Fibroblast of lung (primary cell): ENCODE measurements around the gene CCL17. TPM values are rescaled to one million over a fixed set of nuclear protein-coding genes. Genes with fewer than 3 reads are reported as not detected.
A peak's percentile ranks its signal among the peaks of the same experiment; 100 is the strongest.
"Not testable (repeated sequence)": the region's sequence is repeated elsewhere in the genome, so short reads cannot be mapped to it uniquely, and the experiment has no call there.

Source experiments
- DNase-seq, 2 donors: peaks; one replicate each; pipeline versions ENCODE4 v3.0.0 to v3.0.0-alpha.2; 2010; ENCODE audit warnings: low read depth in 2 of 2
- H2AFZ ChIP-seq: 2 replicates; pipeline ENCODE4 v1.5.1; 2012; ENCODE audit warnings: low read length, control low read depth, inconsistent platforms
- H3K27ac ChIP-seq: 2 replicates; pipeline ENCODE4 v1.5.1; 2011; ENCODE audit warnings: low read length, control low read depth; ENCODE audit not compliant: insufficient read depth
- H3K27me3 ChIP-seq: 2 replicates; pipeline ENCODE4 v1.5.1; 2011; ENCODE audit warnings: mild to moderate bottlenecking, low read length; ENCODE audit not compliant: control insufficient read depth, insufficient read depth
- H3K36me3 ChIP-seq: 2 replicates; pipeline ENCODE4 v1.5.1; 2011; ENCODE audit warnings: low read length; ENCODE audit not compliant: control insufficient read depth, insufficient read depth
- H3K4me1 ChIP-seq: 2 replicates; pipeline ENCODE4 v1.5.1; 2011; ENCODE audit warnings: low read length; ENCODE audit not compliant: control insufficient read depth, insufficient read depth; ENCODE audit errors: extremely low read depth
- H3K4me2 ChIP-seq: 2 replicates; pipeline ENCODE4 v1.5.1; 2011; ENCODE audit warnings: low read length, control low read depth; ENCODE audit not compliant: insufficient read depth; ENCODE audit errors: extremely low read depth
- H3K4me3 ChIP-seq, 4 experiments: fragments of 200-600 bp in 1 of 4; sonication (generic) in 1 of 4; replicated peaks in 1 of 4; 2 replicates each; pipeline ENCODE4 v1.5.1; 2011 to 2016; ENCODE audit warnings: low read length in 4 of 4, low read depth in 3 of 4, mild to moderate bottlenecking in 3 of 4, control low read depth in 2 of 4, inconsistent platforms in 1 of 4, mixed read lengths in 1 of 4; ENCODE audit not compliant: insufficient read depth in 1 of 4; ENCODE audit errors: control extremely low read depth in 1 of 4
- H3K79me2 ChIP-seq: 2 replicates; pipeline ENCODE4 v1.5.1; 2012; ENCODE audit warnings: mild to moderate bottlenecking, low read length, inconsistent platforms; ENCODE audit not compliant: control insufficient read depth, insufficient read depth
- H3K9ac ChIP-seq: 2 replicates; pipeline ENCODE4 v1.5.1; 2011; ENCODE audit warnings: mild to moderate bottlenecking, low read length, control low read depth; ENCODE audit not compliant: insufficient read depth
- H3K9me3 ChIP-seq: 2 replicates; pipeline ENCODE4 v1.5.1; 2012; ENCODE audit warnings: low read depth, low read length; ENCODE audit not compliant: control insufficient read depth, insufficient read depth
- H4K20me1 ChIP-seq: 2 replicates; pipeline ENCODE4 v1.5.1; 2011; ENCODE audit warnings: low read length; ENCODE audit not compliant: control insufficient read depth, insufficient read depth; ENCODE audit errors: extremely low read depth
- CTCF ChIP-seq, 2 donors: IDR thresholded peaks in 1 of 2; conservative IDR thresholded peaks in 1 of 2; 1 replicate in 1 of 2; 2 replicates in 1 of 2; pipeline ENCODE4 v1.5.1; 2011 to 2012; ENCODE audit warnings: low read length in 2 of 2, control low read depth in 1 of 2, inconsistent platforms in 1 of 2, low read depth in 1 of 2, mild to moderate bottlenecking in 1 of 2
- EZH2 ChIP-seq: IDR thresholded peaks from 2 replicates; pipeline ENCODE4 v1.5.1; 2012; ENCODE audit warnings: low read length, control low read depth, mild to moderate bottlenecking; ENCODE audit errors: missing control alignments
- polyA plus RNA-seq, 2 donors: library from polyadenylated mRNA; depleted of rRNA in 1 of 2; stranded (reverse) in 1 of 2; unstranded in 1 of 2; fragments of >200 nt; gene quantifications; 2 replicates each; pipeline ENCODE4 v1.2.1, GENCODE V29; 2011 to 2012; ENCODE audit warnings: missing spikeins in 1 of 2
- total RNA-seq: library from RNA; depleted of rRNA; stranded (reverse); fragments of >200 nt; gene quantifications from 2 replicates; pipeline ENCODE4 v1.2.1, GENCODE V29; 2014

CCL17 gene
- total and polyA plus RNA-seq, 2 donors (not counting 1 experiment from before 2014, with no cell fraction given), result not detected

GRCh38 chr16:57372372-57373116 lies 32.0 kb upstream of the CCL17 start, which contains the start of gene CX3CL1:
Gene CX3CL1 (plus strand): TSS chr16:57372490. CDS start chr16:57372569, 79 bp downstream.
- H2AFZ ChIP-seq, result no peak within 1 kb of the TSS
- no peaks in the 10 kb centered on the region for H3K79me2 ChIP-seq
- no peaks in the 10 kb centered on the region for H3K36me3 ChIP-seq
- peaks cover 14% of the 10 kb centered on the region for H3K27me3 ChIP-seq
- no peaks in the 10 kb centered on the region for H3K4me1 ChIP-seq
- peak in 1 of 2 donors; percentile 75 for DNase-seq
- H4K20me1 ChIP-seq, result no peaks in the 10 kb centered on the region
- H3K27ac ChIP-seq, result no peak within 1 kb of the TSS
- peak within 1 kb of the TSS; percentile 64 for H3K4me2 ChIP-seq
- peak within 1 kb of the TSS in 1 of 4 experiments; percentile 27 for H3K4me3 ChIP-seq
- no peak within 1 kb of the TSS for H3K9ac ChIP-seq
- no peaks in the 10 kb centered on the region for H3K9me3 ChIP-seq
- TF ChIP-seq CTCF (conservative IDR thresholded peaks at IDR 0.05 in 1 of 2, IDR thresholded peaks at IDR 0.05 in 1 of 2; ENCODE audit: low read depth in 1 of 2, low read length in 2 of 2) (no peak), EZH2 (no peak)

GRCh38 chr16:57373117-57373947 lies 31.2 kb upstream of the CCL17 start:
- H3K9ac ChIP-seq, result no peak overlapping the region
- no peaks in the 10 kb centered on the region for H3K9me3 ChIP-seq
- TF ChIP-seq EZH2 (no peak), CTCF (conservative IDR thresholded peaks at IDR 0.05 in 1 of 2, IDR thresholded peaks at IDR 0.05 in 1 of 2; ENCODE audit: low read depth in 1 of 2, low read length in 2 of 2) (no peak)
- H2AFZ ChIP-seq, result no peak overlapping the region
- H3K27ac ChIP-seq, result no peak overlapping the region
- DNase-seq, result peak in 1 of 2 donors; percentile 37
- H3K36me3 ChIP-seq, result no peaks in the 10 kb centered on the region
- H3K4me2 ChIP-seq, result no peak overlapping the region
- H4K20me1 ChIP-seq, result no peaks in the 10 kb centered on the region
- H3K27me3 ChIP-seq, result peaks cover 14% of the 10 kb centered on the region
- H3K4me1 ChIP-seq, result no peaks in the 10 kb centered on the region
- no peak overlapping the region for H3K4me3 ChIP-seq
- H3K79me2 ChIP-seq, result no peaks in the 10 kb centered on the region

- Histone ChIP-seq H4K20me1 (no peaks in the 10 kb centered on the region), H3K79me2 (no peaks in the 10 kb centered on the region), H3K4me1 (no peaks in the 10 kb centered on the region), H3K4me2 (no peak overlapping the region), H3K9me3 (no peaks in the 10 kb centered on the region), H3K27me3 (peaks cover 14% of the 10 kb centered on the region), H3K36me3 (no peaks in the 10 kb centered on the region), H3K4me3 (no peak overlapping the region), H2AFZ (no peak overlapping the region), H3K9ac (no peak overlapping the region), H3K27ac (no peak overlapping the region)
- peak in 1 of 2 donors; percentile 85 for DNase-seq
- no peak for TF ChIP-seq CTCF (conservative IDR thresholded peaks at IDR 0.05 in 1 of 2, IDR thresholded peaks at IDR 0.05 in 1 of 2; ENCODE audit: low read depth in 1 of 2, low read length in 2 of 2)
- no peak for TF ChIP-seq EZH2
Observed at GRCh38 chr16:57374067-57374534, 30.5 kb upstream of the CCL17 start.

GRCh38 chr16:57374925-57375465 lies 29.6 kb upstream of the CCL17 start:
- not testable (repeated sequence) for H3K4me2 ChIP-seq, H3K4me1 ChIP-seq, H4K20me1 ChIP-seq, H3K9me3 ChIP-seq, H3K36me3 ChIP-seq, H3K4me3 ChIP-seq, H3K27ac ChIP-seq, H2AFZ ChIP-seq, H3K79me2 ChIP-seq, H3K9ac ChIP-seq
- H3K27me3 ChIP-seq, result peaks cover 14% of the 10 kb centered on the region
- peak in 1 of 2 donors; percentile 23 for DNase-seq
